Astrocyte (in vitro differentiated cells and primary cell): ENCODE measurements around the gene RIIAD1.

Experiments
- CTCF ChIP-seq: IDR thresholded peaks from 2 replicates; pipeline ENCODE4 v1.5.1; 2011; ENCODE audit warnings: low read depth, mild to moderate bottlenecking, inconsistent platforms, low read length, moderate library complexity; ENCODE audit not compliant: insufficient read depth
- EZH2 ChIP-seq: IDR thresholded peaks from 2 replicates; pipeline ENCODE4 v1.6.1; 2012; ENCODE audit warnings: mild to moderate bottlenecking, low read length, inconsistent platforms; ENCODE audit not compliant: insufficient read depth

DNA sequence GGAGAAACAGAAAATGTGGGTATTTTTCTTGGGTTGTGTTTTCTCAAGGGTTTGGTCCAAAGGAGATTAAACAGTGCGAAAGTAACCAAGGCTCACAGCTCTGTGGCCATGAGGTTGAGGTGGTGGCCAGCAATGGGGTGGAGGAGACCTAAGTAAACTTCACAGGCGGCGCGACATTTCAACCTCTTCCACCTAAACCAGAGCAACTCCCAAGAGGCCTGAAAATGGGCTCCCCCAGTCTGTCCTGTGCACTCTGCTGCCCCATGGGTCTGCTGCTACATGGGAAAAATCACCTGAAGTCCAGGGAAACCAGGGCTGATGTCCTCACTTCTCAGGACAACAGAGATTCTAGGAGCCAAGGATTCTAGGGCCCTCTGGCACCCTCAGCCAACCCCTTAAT lies 17.1 kb upstream of the RIIAD1 start:
- no peak for TF ChIP-seq CTCF
- no peak for TF ChIP-seq EZH2
